HL-60 (cell line): Measurements from ENCODE around the gene PTPRO.

Experiments used
- DNase-seq, 2 experiments: peaks; one replicate each; pipeline ENCODE4 v3.0.0-alpha.2; 2010 to 2020; ENCODE audit warnings: low read depth in 1 of 2, low spot score in 1 of 2
- H3K27ac ChIP-seq: fragments of 250-450 bp; sonication (Bioruptor Pico); replicated peaks from 2 replicates; pipeline ENCODE4 v1.5.1; 2020; ENCODE audit warnings: mild to moderate bottlenecking, moderate library complexity
- H3K27me3 ChIP-seq: fragments of 250-450 bp; sonication (Bioruptor Pico); 2 replicates; pipeline ENCODE4 v1.5.1; 2021; ENCODE audit warnings: mild to moderate bottlenecking, moderate library complexity; ENCODE audit not compliant: insufficient read depth, poor library complexity, severe bottlenecking
- H3K4me3 ChIP-seq: replicated peaks from 2 replicates; pipeline ENCODE4 v1.5.1; 2011; ENCODE audit warnings: mild to moderate bottlenecking, control low read depth, low read length; ENCODE audit not compliant: insufficient read depth
- CTCF ChIP-seq: IDR thresholded peaks from one replicate; pipeline ENCODE4 v1.5.1; 2011; ENCODE audit warnings: low read length, control low read depth, inconsistent platforms; ENCODE audit not compliant: insufficient read depth
- GABPA ChIP-seq: IDR thresholded peaks from 2 replicates; pipeline ENCODE4 v1.6.1; 2012; ENCODE audit warnings: low read depth
- POLR2AphosphoS5 ChIP-seq: IDR thresholded peaks from 2 replicates; pipeline ENCODE4 v1.6.1; 2012; ENCODE audit warnings: low read depth
- SPI1 ChIP-seq: IDR thresholded peaks from 2 replicates; pipeline ENCODE4 v1.6.1; 2012; ENCODE audit warnings: low read depth, mild to moderate bottlenecking, borderline replicate concordance
- TF ChIP-seq, protein P1 (sequence below): IDR thresholded peaks from 2 replicates; pipeline ENCODE4 v1.6.1; 2012; ENCODE audit warnings: low read depth; ENCODE audit not compliant: insufficient replicate concordance

Gene PTPRO

GRCh38 chr12:15520844-15521243 is 198.5 kb downstream of the PTPRO start:
- Histone ChIP-seq H3K27me3 (no peaks in the 10 kb centered on the region), H3K27ac (no peak overlapping the region), H3K4me3 (no peak overlapping the region)
- TF ChIP-seq CTCF (no peak), GABPA (no peak), SPI1 (no peak), POLR2AphosphoS5 (no peak)
- TF ChIP-seq, protein P1, sequence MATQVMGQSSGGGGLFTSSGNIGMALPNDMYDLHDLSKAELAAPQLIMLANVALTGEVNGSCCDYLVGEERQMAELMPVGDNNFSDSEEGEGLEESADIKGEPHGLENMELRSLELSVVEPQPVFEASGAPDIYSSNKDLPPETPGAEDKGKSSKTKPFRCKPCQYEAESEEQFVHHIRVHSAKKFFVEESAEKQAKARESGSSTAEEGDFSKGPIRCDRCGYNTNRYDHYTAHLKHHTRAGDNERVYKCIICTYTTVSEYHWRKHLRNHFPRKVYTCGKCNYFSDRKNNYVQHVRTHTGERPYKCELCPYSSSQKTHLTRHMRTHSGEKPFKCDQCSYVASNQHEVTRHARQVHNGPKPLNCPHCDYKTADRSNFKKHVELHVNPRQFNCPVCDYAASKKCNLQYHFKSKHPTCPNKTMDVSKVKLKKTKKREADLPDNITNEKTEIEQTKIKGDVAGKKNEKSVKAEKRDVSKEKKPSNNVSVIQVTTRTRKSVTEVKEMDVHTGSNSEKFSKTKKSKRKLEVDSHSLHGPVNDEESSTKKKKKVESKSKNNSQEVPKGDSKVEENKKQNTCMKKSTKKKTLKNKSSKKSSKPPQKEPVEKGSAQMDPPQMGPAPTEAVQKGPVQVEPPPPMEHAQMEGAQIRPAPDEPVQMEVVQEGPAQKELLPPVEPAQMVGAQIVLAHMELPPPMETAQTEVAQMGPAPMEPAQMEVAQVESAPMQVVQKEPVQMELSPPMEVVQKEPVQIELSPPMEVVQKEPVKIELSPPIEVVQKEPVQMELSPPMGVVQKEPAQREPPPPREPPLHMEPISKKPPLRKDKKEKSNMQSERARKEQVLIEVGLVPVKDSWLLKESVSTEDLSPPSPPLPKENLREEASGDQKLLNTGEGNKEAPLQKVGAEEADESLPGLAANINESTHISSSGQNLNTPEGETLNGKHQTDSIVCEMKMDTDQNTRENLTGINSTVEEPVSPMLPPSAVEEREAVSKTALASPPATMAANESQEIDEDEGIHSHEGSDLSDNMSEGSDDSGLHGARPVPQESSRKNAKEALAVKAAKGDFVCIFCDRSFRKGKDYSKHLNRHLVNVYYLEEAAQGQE, result no peak
- no peak for DNase-seq

GRCh38 chr12:15522574-15523187 is 200.4 kb downstream of the PTPRO start:
- TF ChIP-seq SPI1 (no peak), CTCF (peak; percentile 22)
- H3K27ac ChIP-seq, result no peak overlapping the region
- no peaks in the 10 kb centered on the region for H3K27me3 ChIP-seq
- no peak overlapping the region for H3K4me3 ChIP-seq
- no peak for DNase-seq

GRCh38 chr12:15525441-15525840 is 203.1 kb downstream of the PTPRO start:
- H3K27me3 ChIP-seq, result peaks cover 2% of the 10 kb centered on the region
- no peak for DNase-seq
- TF ChIP-seq SPI1, result no peak
- TF ChIP-seq, protein P1, result no peak
- TF ChIP-seq POLR2AphosphoS5, result no peak
- TF ChIP-seq CTCF, result no peak
- TF ChIP-seq GABPA, result no peak
- H3K27ac ChIP-seq, result no peak overlapping the region
- no peak overlapping the region for H3K4me3 ChIP-seq

DNA sequence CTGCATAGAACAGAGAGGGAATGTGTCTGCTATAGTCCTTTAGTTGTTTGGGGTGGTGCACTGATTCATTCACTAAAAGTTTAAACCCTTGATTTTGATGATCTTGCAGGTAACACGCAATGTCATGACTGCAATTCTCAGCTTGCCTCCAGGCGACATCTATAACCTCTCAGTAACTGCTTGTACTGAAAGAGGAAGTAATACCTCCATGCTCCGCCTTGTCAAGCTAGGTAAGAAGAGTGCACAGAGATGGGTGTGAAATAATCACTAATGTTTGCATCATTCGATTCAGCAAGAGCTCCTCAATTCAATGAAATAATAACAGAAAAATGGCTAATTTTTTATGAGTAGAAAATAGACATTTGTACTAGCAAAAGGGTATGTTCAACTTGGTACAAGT is 203.7 kb downstream of the PTPRO start:
- TF ChIP-seq POLR2AphosphoS5, result no peak
- no peak for TF ChIP-seq CTCF
- TF ChIP-seq, protein P1, result no peak
- TF ChIP-seq SPI1, result no peak
- TF ChIP-seq GABPA, result no peak
- H3K4me3 ChIP-seq, result no peak overlapping the region
- H3K27me3 ChIP-seq, result peaks cover 2% of the 10 kb centered on the region
- no peak overlapping the region for H3K27ac ChIP-seq
- peak; percentile 38 to 42 for DNase-seq
